Left lung (tissue), 10 donors: ENCODE results near the gene SYNDIG1. TPM values are rescaled to one million over a fixed set of nuclear protein-coding genes. Genes with fewer than 3 reads are reported as not detected.

Experiments used
- ATAC-seq: fragments of 200-7000 bp; cut with Tn5 transposase; one replicate; pipeline ENCODE4 v1.9.1; 2020; ENCODE audit warnings: moderate library complexity
- DNase-seq, 4 donors: peaks; one replicate each; pipeline ENCODE4 v3.0.0-alpha.2; 2013 to 2020
- H3K27ac ChIP-seq, 2 donors: fragments of 200-600 bp; sonication (generic) in 1 of 2; one replicate each; pipeline versions ENCODE4 v1.5.0 to v1.8.0; 2020 to 2021
- H3K27me3 ChIP-seq, 2 donors: fragments of 200-600 bp; sonication (generic) in 1 of 2; one replicate each; pipeline versions ENCODE4 v1.5.0 to v1.8.0; 2020 to 2021
- H3K36me3 ChIP-seq, 2 donors: fragments of 200-600 bp; sonication (generic) in 1 of 2; one replicate each; pipeline versions ENCODE4 v1.5.0 to v1.8.0; 2020 to 2021
- H3K4me1 ChIP-seq, 2 donors: fragments of 200-600 bp; one replicate each; pipeline ENCODE4 v1.8.0; 2021
- H3K4me3 ChIP-seq, 2 donors: fragments of 200-600 bp; sonication (generic) in 1 of 2; one replicate each; pipeline versions ENCODE4 v1.5.0 to v1.8.0; 2020 to 2021; ENCODE audit warnings: mild to moderate bottlenecking in 1 of 2
- H3K9me3 ChIP-seq, 2 donors: fragments of 200-600 bp; sonication (generic) in 1 of 2; one replicate each; pipeline versions ENCODE4 v1.5.0 to v1.8.0; 2020 to 2021
- intact Hi-C, 2 donors: fragments of 100-400 bp; cut with DNase I; formaldehyde crosslinking; loops; one replicate each; pipeline versions ENCODE4 v1.11.2 to v1.14.2; 2022
- polyA plus RNA-seq, 6 donors: library from polyadenylated mRNA; unstranded; fragments of 120-200 nt; gene quantifications; one replicate each; pipeline ENCODE4 v1.2.1, GENCODE V29; 2013; ENCODE audit not compliant: insufficient read length in 6 of 6
- total RNA-seq, 2 donors: library from RNA; stranded (reverse); fragmentation: NEBNext Ultra II Directional; extraction: Animal tissue kit (Norgen Biotek cat#: 25700); gene quantifications; one replicate each; pipeline ENCODE4 v1.2.1, GENCODE V29; 2021
- TF ChIP-seq, protein P1 (sequence below), 2 donors: fragments of 200-600 bp; sonication (generic) in 1 of 2; IDR thresholded peaks; one replicate each; pipeline versions ENCODE4 v1.5.0 to v1.8.0; 2021; ENCODE audit warnings: antibody characterized with exemption in 2 of 2
- donor health status: DM: no; HTN: yes; CAD: no.
- donor health status: DM: no; HTN: no; CAD: no.

Gene SYNDIG1
- total and polyA plus RNA-seq, 8 donors = 1.3 to 7.8 (median 5.4) TPM

DNA sequence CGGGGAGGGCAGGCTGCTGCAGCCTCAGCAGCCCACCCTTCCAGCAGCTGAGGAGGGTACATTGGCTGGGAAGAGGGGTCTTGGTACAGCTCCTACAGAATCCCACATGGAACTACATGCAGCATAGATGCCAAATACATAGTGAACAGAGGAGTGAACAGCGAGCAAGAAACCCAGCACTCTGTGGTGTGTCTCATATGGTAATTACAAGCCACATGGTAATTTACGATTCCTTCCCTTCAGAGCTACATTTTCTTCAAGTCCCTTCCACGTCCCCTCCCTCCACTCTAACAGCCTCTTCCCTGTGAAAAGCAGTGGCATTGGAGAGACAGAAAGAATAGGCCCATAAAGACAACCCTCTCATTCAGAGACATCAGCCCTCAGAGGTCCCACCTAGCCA is 167.7 kb downstream of the SYNDIG1 start:
- DNase-seq (no peak), ATAC-seq (no peak)
- Histone ChIP-seq H3K4me3 (no peak overlapping the region), H3K27me3 (peaks cover 0 to 27% of the 10 kb centered on the region in 2 donors), H3K36me3 (no peaks in the 10 kb centered on the region), H3K4me1 (no peaks in the 10 kb centered on the region), H3K9me3 (no peaks in the 10 kb centered on the region), H3K27ac (no peak overlapping the region)
- TF ChIP-seq, protein P1, sequence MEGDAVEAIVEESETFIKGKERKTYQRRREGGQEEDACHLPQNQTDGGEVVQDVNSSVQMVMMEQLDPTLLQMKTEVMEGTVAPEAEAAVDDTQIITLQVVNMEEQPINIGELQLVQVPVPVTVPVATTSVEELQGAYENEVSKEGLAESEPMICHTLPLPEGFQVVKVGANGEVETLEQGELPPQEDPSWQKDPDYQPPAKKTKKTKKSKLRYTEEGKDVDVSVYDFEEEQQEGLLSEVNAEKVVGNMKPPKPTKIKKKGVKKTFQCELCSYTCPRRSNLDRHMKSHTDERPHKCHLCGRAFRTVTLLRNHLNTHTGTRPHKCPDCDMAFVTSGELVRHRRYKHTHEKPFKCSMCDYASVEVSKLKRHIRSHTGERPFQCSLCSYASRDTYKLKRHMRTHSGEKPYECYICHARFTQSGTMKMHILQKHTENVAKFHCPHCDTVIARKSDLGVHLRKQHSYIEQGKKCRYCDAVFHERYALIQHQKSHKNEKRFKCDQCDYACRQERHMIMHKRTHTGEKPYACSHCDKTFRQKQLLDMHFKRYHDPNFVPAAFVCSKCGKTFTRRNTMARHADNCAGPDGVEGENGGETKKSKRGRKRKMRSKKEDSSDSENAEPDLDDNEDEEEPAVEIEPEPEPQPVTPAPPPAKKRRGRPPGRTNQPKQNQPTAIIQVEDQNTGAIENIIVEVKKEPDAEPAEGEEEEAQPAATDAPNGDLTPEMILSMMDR (IDR thresholded peaks at IDR 0.05) = no peak
- intact Hi-C loops = no loop called here

DNA sequence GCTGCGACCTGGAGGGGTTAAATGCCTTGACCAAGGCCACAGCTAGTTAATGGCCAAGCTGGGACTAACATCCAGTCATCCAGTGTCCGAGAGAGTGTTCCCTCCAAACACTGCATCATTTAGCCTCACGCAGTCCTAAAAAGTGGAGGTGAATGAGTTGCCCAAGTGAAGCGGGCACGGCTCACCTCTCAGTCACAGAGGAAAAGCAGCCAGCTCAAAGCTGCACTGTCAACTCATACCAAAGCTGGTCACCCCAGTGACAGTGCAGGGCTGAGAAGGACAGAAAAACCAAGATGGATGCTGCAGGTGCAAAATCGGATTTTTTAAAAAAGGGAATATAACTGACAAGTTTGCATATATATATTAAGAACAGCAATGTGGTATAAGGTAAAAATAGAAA is 168.5 kb downstream of the SYNDIG1 start:
- H3K27ac ChIP-seq = no peak overlapping the region
- H3K4me1 ChIP-seq = no peaks in the 10 kb centered on the region
- H3K36me3 ChIP-seq = no peaks in the 10 kb centered on the region
- ATAC-seq (no peak), DNase-seq (no peak)
- H3K9me3 ChIP-seq = no peaks in the 10 kb centered on the region
- intact Hi-C loops = no loop called here
- H3K4me3 ChIP-seq = no peak overlapping the region
- peaks cover 0 to 23% of the 10 kb centered on the region in 2 donors for H3K27me3 ChIP-seq
- TF ChIP-seq, protein P1 (IDR thresholded peaks at IDR 0.05) = no peak

DNA sequence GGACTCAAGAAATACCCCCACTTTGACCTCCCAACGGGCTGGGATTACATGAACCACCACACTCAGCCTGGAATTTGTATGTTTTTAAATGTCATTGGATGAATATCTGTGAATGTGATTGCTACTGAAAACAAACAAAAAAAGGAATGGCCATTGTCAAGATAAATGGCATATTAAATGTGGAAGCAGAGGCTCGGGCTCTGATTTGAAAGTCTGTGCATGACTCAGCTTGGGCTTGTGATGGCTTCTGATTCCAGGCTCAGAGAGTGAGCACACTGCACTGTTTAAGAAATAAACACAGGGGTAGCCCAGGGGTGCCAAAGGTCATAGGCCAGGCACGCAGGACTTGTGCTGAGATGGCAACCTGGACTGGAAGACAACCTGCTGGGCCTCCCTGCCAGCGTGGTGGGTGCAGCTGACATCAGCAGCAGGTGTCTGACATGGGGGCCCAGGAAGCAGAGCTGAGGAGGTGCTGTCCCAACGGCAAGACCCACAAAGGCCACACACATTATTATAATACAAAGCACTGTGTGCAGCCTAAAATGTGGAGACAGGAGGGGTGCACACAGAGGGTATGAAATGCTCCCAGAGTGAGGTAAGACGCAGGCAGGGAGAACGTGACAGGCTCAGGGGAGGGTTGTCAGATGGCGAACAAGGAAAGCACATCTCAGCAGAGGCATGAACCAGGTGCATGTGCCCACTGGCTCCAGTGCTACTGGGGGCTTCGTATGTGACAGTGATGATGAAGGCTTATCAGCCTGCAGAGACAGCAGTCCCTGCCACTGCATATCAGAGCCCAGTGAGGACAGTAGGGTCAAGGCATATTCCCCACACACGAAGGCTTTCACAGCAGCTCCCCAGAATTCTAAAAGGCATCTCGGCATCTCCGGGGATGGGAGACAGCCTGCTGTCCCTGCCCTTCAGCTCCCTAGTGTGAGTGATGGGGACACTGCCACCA is 169.4 kb downstream of the SYNDIG1 start:
- Histone ChIP-seq H3K27me3 (peaks cover 0 to 14% of the 10 kb centered on the region in 2 donors), H3K4me1 (no peaks in the 10 kb centered on the region), H3K9me3 (peaks cover 0 to 2% of the 10 kb centered on the region in 2 donors), H3K36me3 (no peaks in the 10 kb centered on the region), H3K4me3 (no peak overlapping the region), H3K27ac (no peak overlapping the region)
- TF ChIP-seq, protein P1 (IDR thresholded peaks at IDR 0.05) = no peak
- intact Hi-C loops = no loop called here
- ATAC-seq (no peak), DNase-seq (no peak)

DNA sequence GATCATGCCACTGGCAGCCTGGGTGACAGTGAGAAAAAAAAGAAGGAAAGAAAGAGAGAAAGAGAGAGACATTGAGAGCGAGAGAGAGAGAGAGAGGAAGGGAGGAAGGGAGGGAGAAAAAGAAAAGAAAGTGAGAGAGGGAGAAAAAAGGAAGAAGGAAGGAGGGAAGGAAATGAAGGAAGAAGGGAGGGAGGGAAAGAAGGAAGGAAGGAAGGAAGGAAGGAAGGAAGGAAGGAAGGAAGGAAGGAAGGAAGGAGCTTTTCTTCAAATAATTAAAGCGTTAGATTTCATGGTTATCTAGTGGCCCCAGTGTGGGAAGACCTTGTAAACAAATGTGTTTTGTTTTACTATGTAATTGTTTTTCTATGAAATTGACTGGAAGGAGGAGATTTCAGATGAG is 170.8 kb downstream of the SYNDIG1 start:
- Histone ChIP-seq H3K4me3 (no peak overlapping the region), H3K27me3 (peaks cover 0 to 9% of the 10 kb centered on the region in 2 donors), H3K4me1 (no peaks in the 10 kb centered on the region), H3K9me3 (peaks cover 0 to 3% of the 10 kb centered on the region in 2 donors), H3K36me3 (no peaks in the 10 kb centered on the region), H3K27ac (no peak overlapping the region)
- TF ChIP-seq, protein P1 (IDR thresholded peaks at IDR 0.05) = no peak
- intact Hi-C loops = no loop called here
- ATAC-seq (no peak), DNase-seq (no peak)

DNA sequence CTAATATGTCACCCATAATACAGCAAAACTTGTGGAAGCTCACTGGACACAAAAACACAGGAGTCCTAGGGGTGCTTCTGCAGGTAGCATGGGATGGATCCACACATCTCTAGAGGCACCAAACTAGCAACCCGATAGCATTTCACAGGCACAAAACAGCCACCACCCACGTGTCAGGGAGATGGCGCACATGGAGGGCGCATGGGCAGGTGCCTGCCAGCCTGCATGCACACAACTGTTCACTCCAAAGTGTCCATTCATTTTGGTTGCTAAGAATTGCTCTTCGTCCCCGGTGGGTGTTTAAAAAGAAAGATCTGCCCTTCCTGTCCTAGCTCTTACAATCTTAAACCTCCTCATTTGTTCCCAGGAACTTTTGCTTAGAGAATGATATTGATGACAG is 171.3 kb downstream of the SYNDIG1 start:
- TF ChIP-seq, protein P1 (IDR thresholded peaks at IDR 0.05) = no peak
- DNase-seq = no peak
- ATAC-seq = no peak
- Histone ChIP-seq H3K27me3 (peaks cover 0 to 9% of the 10 kb centered on the region in 2 donors), H3K9me3 (peaks cover 0 to 3% of the 10 kb centered on the region in 2 donors), H3K36me3 (no peaks in the 10 kb centered on the region), H3K4me1 (no peaks in the 10 kb centered on the region), H3K4me3 (no peak overlapping the region), H3K27ac (no peak overlapping the region)
- intact Hi-C loops = no loop called here
